ENCODE data around the gene WDR74. TPM values are rescaled to one million over a fixed set of nuclear protein-coding genes. Genes with fewer than 3 reads are reported as not detected.

The WDR74 gene
- total and polyA plus RNA-seq, 2 of the 13 experiments (the other 11 are each of a cell fraction or from before 2014, with no cell fraction given): 77.0 to 83.3 TPM

GRCh38 chr11:62841361-62842170, 2.2 kb upstream of the WDR74 start (continued):
- TF ChIP-seq SMAD3 (CRISPR knock-in tag; IDR thresholded peaks at IDR 0.05) (peak; percentile 99), ZNF343 (CRISPR knock-in tag; IDR thresholded peaks at IDR 0.05) (no peak), SMYD3 (CRISPR knock-in tag; IDR thresholded peaks at IDR 0.05) (peak; percentile 84), PAX8 (CRISPR knock-in tag; IDR thresholded peaks at IDR 0.05; ENCODE audit: borderline replicate concordance) (no peak), FOXO1 (CRISPR knock-in tag; IDR thresholded peaks at IDR 0.05) (peak; percentile 79), MZF1 (CRISPR knock-in tag; IDR thresholded peaks at IDR 0.05; ENCODE audit: borderline replicate concordance) (peak; percentile 86; the same call in 1 of the 2 replicates), HMG20B (CRISPR knock-in tag; conservative IDR thresholded peaks at IDR 0.05) (peak; percentile 93), MBNL3 (CRISPR knock-in tag; conservative IDR thresholded peaks at IDR 0.05) (no peak; the same call in 1 of the 2 replicates), HOXA7 (CRISPR knock-in tag; IDR thresholded peaks at IDR 0.05) (peak; percentile 98), IKZF1 (IDR thresholded peaks at IDR 0.05) (no peak), ONECUT2 (CRISPR knock-in tag; IDR thresholded peaks at IDR 0.05) (peak; percentile 86), SP2 (CRISPR knock-in tag; IDR thresholded peaks at IDR 0.05) (peak; percentile 66), ZNF605 (CRISPR knock-in tag; IDR thresholded peaks at IDR 0.05) (peak; percentile 61), ZHX1 (CRISPR knock-in tag; IDR thresholded peaks at IDR 0.05; ENCODE audit: low read depth) (peak; percentile 61; the same call in 1 of the 2 replicates), BHLHE40 (IDR thresholded peaks at IDR 0.05; ENCODE audit: low read length) (no peak), NKX3-1 (CRISPR knock-in tag; IDR thresholded peaks at IDR 0.05) (peak; percentile 98), ATRX (CRISPR knock-in tag; IDR thresholded peaks at IDR 0.05; ENCODE audit: borderline replicate concordance) (no peak)
- TF ChIP-seq, protein P1, sequence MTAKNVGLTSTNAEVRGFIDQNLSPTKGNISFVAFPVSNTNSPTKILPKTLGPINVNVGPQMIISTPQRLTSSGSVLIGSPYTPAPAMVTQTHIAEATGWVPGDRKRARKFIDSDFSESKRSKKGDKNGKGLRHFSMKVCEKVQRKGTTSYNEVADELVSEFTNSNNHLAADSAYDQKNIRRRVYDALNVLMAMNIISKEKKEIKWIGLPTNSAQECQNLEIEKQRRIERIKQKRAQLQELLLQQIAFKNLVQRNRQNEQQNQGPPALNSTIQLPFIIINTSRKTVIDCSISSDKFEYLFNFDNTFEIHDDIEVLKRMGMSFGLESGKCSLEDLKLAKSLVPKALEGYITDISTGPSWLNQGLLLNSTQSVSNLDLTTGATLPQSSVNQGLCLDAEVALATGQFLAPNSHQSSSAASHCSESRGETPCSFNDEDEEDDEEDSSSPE (CRISPR knock-in tag; IDR thresholded peaks at IDR 0.05): peak; percentile 50; the same call in 1 of the 2 replicates
- TF ChIP-seq, protein P2, sequence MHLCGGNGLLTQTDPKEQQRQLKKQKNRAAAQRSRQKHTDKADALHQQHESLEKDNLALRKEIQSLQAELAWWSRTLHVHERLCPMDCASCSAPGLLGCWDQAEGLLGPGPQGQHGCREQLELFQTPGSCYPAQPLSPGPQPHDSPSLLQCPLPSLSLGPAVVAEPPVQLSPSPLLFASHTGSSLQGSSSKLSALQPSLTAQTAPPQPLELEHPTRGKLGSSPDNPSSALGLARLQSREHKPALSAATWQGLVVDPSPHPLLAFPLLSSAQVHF (CRISPR knock-in tag; IDR thresholded peaks at IDR 0.05): peak; percentile 92
- TF ChIP-seq, protein P3, sequence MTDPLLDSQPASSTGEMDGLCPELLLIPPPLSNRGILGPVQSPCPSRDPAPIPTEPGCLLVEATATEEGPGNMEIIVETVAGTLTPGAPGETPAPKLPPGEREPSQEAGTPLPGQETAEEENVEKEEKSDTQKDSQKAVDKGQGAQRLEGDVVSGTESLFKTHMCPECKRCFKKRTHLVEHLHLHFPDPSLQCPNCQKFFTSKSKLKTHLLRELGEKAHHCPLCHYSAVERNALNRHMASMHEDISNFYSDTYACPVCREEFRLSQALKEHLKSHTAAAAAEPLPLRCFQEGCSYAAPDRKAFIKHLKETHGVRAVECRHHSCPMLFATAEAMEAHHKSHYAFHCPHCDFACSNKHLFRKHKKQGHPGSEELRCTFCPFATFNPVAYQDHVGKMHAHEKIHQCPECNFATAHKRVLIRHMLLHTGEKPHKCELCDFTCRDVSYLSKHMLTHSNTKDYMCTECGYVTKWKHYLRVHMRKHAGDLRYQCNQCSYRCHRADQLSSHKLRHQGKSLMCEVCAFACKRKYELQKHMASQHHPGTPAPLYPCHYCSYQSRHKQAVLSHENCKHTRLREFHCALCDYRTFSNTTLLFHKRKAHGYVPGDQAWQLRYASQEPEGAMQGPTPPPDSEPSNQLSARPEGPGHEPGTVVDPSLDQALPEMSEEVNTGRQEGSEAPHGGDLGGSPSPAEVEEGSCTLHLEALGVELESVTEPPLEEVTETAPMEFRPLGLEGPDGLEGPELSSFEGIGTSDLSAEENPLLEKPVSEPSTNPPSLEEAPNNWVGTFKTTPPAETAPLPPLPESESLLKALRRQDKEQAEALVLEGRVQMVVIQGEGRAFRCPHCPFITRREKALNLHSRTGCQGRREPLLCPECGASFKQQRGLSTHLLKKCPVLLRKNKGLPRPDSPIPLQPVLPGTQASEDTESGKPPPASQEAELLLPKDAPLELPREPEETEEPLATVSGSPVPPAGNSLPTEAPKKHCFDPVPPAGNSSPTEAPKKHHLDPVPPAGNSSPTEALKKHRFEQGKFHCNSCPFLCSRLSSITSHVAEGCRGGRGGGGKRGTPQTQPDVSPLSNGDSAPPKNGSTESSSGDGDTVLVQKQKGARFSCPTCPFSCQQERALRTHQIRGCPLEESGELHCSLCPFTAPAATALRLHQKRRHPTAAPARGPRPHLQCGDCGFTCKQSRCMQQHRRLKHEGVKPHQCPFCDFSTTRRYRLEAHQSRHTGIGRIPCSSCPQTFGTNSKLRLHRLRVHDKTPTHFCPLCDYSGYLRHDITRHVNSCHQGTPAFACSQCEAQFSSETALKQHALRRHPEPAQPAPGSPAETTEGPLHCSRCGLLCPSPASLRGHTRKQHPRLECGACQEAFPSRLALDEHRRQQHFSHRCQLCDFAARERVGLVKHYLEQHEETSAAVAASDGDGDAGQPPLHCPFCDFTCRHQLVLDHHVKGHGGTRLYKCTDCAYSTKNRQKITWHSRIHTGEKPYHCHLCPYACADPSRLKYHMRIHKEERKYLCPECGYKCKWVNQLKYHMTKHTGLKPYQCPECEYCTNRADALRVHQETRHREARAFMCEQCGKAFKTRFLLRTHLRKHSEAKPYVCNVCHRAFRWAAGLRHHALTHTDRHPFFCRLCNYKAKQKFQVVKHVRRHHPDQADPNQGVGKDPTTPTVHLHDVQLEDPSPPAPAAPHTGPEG (CRISPR knock-in tag; IDR thresholded peaks at IDR 0.05): 0 out of 2 replicates have a peak, but pooled peaks have one; percentile 27

All from HepG2 (cell line).